AG09309 (cell line): ENCODE measurements around the gene MAP3K5.
A peak's percentile ranks its signal among the peaks of the same experiment; 100 is the strongest.

ENCODE experiments used
- DNase-seq: peaks from one replicate; pipeline ENCODE4 v3.0.0-alpha.2; 2010; ENCODE audit warnings: low read depth
- H3K4me3 ChIP-seq: 2 replicates; pipeline ENCODE4 v1.5.1; 2011; ENCODE audit warnings: mild to moderate bottlenecking, low read depth, low read length, moderate library complexity; ENCODE audit not compliant: control insufficient read depth
- TF ChIP-seq, protein P1 (sequence below): IDR thresholded peaks from 2 replicates; pipeline ENCODE4 v1.5.1; 2011; ENCODE audit warnings: mild to moderate bottlenecking, low read depth, low read length, inconsistent platforms; ENCODE audit not compliant: insufficient read depth, control insufficient read depth; ENCODE audit errors: missing control alignments

Gene MAP3K5

DNA sequence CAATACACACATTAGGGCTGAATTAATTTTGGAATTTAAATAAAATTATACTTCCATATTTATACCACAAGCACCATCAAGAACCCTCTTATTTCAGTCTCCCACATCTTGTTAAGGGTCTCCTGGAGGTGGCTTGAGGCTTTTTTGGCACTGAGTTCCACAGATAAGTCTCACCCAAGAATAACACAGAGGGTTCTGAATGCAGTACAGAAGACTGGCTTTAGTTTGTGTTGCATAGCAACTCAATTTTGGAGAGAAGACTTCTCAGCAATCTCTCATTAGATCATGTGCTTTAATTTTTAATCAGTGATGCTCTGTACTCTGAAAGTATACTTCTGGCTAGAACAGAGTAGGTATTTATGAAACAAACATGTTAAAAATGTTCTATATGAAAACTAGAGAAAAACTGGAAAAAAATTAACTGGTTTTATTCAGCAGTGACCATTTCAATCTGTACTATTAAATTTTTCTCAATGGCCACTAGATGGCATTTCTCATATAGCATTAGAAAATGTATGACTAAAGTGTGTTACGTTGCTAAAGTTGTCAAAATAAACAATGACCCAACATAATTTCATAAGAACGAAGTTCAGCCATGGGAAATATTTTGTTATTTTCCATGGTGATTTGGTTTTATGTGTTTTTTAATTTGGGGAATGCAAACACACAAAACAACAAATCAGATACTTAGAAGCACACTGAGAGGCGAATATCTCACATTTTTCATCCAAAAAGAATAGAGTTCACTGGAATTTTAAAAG is 209.4 kb downstream of the MAP3K5 start:
- peak; percentile 83 for DNase-seq
- H3K4me3 ChIP-seq, result no peak overlapping the region

DNA sequence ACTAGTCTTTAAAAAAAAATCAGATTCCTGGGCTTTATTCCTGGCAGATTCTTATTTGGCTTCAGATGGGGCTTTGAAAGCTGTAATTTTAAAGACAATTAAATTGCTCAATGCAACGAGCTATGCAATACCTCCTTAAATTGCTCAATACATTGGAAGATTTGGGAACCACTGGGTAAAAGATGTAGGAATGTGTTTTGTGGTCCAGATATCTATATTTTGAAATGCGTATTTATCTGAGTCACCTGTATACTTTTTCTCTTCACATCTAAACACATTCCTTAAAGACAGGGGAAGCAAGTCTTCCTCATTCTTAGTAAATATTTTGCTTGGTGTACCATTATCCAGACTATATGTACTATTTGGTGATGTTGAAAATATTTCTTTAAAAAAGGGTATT is 212.5 kb downstream of the MAP3K5 start:
- H3K4me3 ChIP-seq, result no peak overlapping the region
- TF ChIP-seq, protein P1, sequence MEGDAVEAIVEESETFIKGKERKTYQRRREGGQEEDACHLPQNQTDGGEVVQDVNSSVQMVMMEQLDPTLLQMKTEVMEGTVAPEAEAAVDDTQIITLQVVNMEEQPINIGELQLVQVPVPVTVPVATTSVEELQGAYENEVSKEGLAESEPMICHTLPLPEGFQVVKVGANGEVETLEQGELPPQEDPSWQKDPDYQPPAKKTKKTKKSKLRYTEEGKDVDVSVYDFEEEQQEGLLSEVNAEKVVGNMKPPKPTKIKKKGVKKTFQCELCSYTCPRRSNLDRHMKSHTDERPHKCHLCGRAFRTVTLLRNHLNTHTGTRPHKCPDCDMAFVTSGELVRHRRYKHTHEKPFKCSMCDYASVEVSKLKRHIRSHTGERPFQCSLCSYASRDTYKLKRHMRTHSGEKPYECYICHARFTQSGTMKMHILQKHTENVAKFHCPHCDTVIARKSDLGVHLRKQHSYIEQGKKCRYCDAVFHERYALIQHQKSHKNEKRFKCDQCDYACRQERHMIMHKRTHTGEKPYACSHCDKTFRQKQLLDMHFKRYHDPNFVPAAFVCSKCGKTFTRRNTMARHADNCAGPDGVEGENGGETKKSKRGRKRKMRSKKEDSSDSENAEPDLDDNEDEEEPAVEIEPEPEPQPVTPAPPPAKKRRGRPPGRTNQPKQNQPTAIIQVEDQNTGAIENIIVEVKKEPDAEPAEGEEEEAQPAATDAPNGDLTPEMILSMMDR, result no peak
- no peak for DNase-seq

More for the DNA sequence above, 209.4 kb downstream of the MAP3K5 start:
- TF ChIP-seq, protein P1, result peak; percentile 43

DNA sequence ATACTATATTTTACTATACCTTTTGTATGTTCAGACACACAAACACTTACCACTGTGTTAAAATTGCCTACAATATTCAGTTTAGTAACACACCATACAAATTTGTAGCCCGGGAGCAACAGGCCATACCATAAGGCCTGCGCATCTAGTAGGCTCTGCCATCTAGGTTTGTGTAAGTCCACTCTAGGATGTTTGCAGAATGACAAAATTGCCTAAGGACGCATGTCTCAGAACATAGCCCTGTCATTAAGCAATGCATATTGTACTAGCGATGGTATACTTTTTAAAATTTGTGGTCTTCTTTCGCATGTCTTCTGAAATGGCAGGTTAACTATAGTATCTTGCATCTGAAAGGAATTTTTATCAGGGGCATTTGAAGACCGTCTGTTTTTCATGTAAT is 215.5 kb downstream of the MAP3K5 start:
- no peak for DNase-seq
- H3K4me3 ChIP-seq, result no peak overlapping the region
- TF ChIP-seq, protein P1, result no peak

DNA sequence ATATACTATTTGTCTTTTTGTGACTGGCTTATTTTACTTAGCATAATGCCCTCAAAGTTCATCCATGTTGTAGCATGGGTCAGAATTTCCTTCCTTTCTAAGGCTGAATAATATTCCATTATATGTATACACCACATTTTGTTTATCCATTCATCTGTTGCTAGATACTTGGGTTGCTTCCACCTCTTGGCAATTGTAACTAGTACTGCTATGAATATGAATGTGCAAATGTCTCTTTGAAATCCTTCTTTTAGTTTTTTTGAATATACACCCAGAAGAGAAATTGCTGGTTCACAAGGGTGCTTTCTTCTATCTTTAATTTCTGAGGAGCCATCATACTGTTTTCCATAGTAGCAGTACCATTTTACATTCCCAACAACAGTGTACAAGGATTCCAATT is 220.8 kb downstream of the MAP3K5 start:
- TF ChIP-seq, protein P1, result no peak
- no peak overlapping the region for H3K4me3 ChIP-seq
- DNase-seq, result no peak

DNA sequence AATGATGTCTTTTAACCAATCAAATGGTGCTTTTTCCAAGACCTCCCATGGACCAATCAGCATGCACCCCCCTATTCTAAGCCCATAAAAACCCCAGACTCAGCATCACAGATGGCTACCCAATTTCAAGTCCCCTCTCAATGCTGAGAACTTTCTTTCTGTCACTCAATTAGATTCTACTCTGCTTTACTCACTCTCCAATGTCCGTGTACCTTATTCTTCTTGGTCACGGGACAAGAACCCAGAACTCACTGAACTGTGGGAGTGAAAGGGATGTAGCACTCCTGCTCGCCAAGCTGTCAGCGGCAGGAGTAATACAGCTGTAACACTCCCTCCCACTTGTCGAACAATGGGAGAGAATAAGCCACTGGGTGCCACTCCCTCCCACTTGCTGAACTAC is 221.2 kb downstream of the MAP3K5 start:
- DNase-seq, result no peak
- TF ChIP-seq, protein P1, result no peak
- no peak overlapping the region for H3K4me3 ChIP-seq

DNA sequence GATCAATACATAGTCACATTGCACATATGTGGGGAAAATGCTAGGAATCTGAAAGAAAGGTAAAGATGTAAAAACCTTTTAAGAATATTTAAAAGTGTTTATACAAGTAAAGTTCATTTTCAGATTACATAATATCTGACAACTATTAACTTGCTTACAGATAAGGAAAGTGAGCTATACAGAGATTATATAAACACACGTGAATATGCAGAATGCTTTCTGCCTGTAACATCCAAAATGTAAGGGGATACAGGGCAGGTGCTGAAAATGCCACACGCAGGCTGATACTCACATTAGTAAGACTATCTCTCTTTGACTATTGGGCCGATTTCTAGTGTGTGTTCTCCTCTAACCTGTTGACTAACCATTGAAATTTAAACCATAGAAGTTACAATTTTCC is 224.1 kb downstream of the MAP3K5 start:
- H3K4me3 ChIP-seq, result no peak overlapping the region
- DNase-seq, result no peak
- TF ChIP-seq, protein P1, result no peak
